BJ (cell line): ENCODE data around the gene TPCN2. TPM values are rescaled to one million over a fixed set of nuclear protein-coding genes. Genes with fewer than 3 reads are reported as not detected.

Source experiments
- CTCF ChIA-PET: fragments of 350-600 bp; formaldehyde crosslinking; extraction: SDS; loops from one replicate; lab custom pipeline; 2021; ENCODE audit warnings: antibody characterized with exemption, inconsistent platforms; lab: Yijun Ruan, JAX
- POLR2A ChIA-PET: fragments of 300-600 bp; sonication (Branson Sonifier 250); formaldehyde crosslinking; extraction: SDS; loops from one replicate; lab custom pipeline; 2021; ENCODE audit warnings: antibody characterized with exemption; lab: Charles Lee
- DNase-seq: peaks from one replicate; pipeline ENCODE4 v3.0.0-alpha.2; 2011; ENCODE audit warnings: low read depth
- H3K27me3 ChIP-seq: 2 replicates; pipeline ENCODE4 v1.6.0; 2011; ENCODE audit warnings: low read length; ENCODE audit not compliant: control insufficient read depth, insufficient read depth
- H3K36me3 ChIP-seq: 2 replicates; pipeline ENCODE4 v1.5.1; 2011; ENCODE audit warnings: low read length; ENCODE audit not compliant: control insufficient read depth, insufficient read depth
- H3K4me3 ChIP-seq: 2 replicates; pipeline ENCODE4 v1.5.1; 2011; ENCODE audit warnings: low read depth, mild to moderate bottlenecking, control low read depth, low read length
- polyA plus RNA-seq: library from polyadenylated mRNA; depleted of rRNA; stranded (reverse); fragments of >200 nt; gene quantifications from 2 replicates; pipeline ENCODE4 v1.2.3, GENCODE V29; 2011
- TF ChIP-seq, protein P1 (sequence below): IDR thresholded peaks from 2 replicates; pipeline ENCODE4 v1.5.1; 2011; ENCODE audit warnings: low read depth, mild to moderate bottlenecking, control low read depth, inconsistent platforms, low read length, moderate library complexity; ENCODE audit not compliant: insufficient read depth

TPCN2 gene
- polyA plus RNA-seq, 1 experiment, result 9.9 TPM

DNA sequence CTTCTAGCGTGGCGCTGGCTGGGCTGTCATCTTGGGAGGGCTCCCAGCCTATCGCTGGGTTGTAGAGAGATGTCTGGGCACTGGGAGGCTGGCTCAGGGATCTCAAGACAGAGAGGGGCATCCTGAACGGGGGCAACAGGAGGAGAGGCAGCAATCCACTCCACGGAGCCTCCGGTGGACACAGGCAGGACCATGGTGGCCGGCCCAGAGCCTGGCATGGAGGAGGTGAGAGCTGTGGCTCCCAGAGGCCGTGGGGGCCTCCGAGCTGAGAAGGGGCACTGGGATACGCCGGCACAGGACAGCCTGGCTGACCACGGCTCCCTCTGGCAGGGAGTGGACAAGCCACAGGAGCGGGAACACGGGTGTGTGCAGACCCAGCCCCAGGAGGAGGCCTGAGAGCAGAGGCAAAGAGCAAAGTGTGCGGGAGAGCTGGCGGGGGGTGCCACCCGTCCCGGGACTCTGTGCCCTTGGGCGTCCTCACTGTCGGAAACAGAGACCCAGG, 44.8 kb upstream of the TPCN2 start:
- POLR2A ChIA-PET, result no interaction called here
- TF ChIP-seq, protein P1, sequence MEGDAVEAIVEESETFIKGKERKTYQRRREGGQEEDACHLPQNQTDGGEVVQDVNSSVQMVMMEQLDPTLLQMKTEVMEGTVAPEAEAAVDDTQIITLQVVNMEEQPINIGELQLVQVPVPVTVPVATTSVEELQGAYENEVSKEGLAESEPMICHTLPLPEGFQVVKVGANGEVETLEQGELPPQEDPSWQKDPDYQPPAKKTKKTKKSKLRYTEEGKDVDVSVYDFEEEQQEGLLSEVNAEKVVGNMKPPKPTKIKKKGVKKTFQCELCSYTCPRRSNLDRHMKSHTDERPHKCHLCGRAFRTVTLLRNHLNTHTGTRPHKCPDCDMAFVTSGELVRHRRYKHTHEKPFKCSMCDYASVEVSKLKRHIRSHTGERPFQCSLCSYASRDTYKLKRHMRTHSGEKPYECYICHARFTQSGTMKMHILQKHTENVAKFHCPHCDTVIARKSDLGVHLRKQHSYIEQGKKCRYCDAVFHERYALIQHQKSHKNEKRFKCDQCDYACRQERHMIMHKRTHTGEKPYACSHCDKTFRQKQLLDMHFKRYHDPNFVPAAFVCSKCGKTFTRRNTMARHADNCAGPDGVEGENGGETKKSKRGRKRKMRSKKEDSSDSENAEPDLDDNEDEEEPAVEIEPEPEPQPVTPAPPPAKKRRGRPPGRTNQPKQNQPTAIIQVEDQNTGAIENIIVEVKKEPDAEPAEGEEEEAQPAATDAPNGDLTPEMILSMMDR, result no peak
- DNase-seq, result no peak
- Histone ChIP-seq H3K36me3 (peaks cover 27% of the 10 kb centered on the region), H3K4me3 (no peak overlapping the region), H3K27me3 (no peaks in the 10 kb centered on the region)
- CTCF ChIA-PET, result interaction anchor here (1.2 kb wide), 1 partner anchor 41 kb away, joined by 3 read pairs; no protein-coding TSS in a partner anchor

DNA sequence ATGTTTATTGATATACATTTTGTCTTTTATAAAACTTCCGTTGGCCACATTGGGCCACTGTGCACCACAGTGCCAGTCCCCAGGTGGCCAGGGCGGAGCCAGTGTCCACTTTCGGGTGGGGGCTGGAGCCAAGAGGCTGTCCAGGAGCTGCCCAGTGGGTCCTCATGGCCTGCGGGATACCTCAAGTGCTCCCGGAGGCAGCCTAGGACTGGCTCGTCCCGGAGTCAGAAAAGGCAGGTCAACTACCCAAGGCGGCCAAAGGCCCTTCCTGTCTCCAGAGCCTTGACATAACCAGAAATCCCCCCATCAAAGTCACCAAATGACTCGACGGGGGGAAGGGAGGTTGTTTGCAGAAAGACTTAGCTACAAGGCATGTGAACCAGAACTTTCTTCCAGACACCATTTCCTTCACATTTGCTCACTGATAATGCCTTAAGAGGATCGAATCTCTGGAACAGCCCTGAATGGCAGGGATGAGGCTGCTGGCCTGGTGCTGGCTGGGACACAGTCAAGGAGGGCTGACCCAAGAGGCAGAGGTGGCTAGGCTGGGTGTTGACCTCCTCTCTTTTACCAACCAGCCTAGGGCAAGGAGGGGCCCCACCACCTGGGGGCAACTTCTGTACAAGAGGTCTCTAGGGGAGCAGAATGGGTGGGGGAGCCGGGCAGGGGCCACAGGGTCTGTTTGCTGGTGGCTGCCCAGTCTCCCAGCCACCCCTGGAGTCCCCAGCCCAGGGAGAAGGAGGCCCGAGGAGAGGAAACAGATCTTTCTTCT, 44.1 kb upstream of the TPCN2 start:
- no peak overlapping the region for H3K4me3 ChIP-seq
- DNase-seq, result no peak
- H3K27me3 ChIP-seq, result no peaks in the 10 kb centered on the region
- peaks cover 27% of the 10 kb centered on the region for H3K36me3 ChIP-seq
- TF ChIP-seq, protein P1, result no peak
- ChIA-PET CTCF (interaction anchor here (1.2 kb wide), 1 partner anchor 40 kb away, joined by 3 read pairs; no protein-coding TSS in a partner anchor), POLR2A (no interaction called here)

DNA sequence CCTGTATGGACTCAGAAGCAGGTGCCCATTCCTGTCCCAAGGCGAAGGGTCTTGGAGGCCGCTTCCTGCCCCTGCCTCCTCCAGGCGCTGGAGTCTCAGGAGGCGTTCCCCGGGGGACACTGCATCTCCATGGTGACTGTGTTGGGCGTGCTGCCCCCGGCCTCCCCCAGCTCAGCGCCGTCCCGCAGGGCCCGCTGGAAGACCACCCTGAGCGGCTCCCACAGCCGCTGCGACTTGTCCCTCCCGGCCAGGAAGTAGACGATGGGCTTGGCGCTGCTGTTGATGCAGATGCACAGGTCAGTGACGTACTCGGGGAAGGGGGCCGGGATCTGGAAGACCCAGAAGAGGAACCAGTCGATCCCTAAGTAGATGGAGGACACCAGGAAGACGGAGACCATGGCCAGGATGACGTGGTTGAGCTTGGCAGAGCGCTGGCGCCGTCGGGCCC, 43.5 kb upstream of the TPCN2 start:
- no peak for DNase-seq
- ChIA-PET POLR2A (no interaction called here), CTCF (no interaction called here)
- H3K4me3 ChIP-seq, result no peak overlapping the region
- peaks cover 27% of the 10 kb centered on the region for H3K36me3 ChIP-seq
- TF ChIP-seq, protein P1, result no peak
- H3K27me3 ChIP-seq, result no peaks in the 10 kb centered on the region

- DNase-seq, result no peak
- Histone ChIP-seq H3K27me3 (no peaks in the 10 kb centered on the region), H3K36me3 (peaks cover 27% of the 10 kb centered on the region), H3K4me3 (no peak overlapping the region)
- ChIA-PET CTCF (no interaction called here), POLR2A (no interaction called here)
- TF ChIP-seq, protein P1, result no peak
Observed at GRCh38 chr11:69005631-69006368, 42.9 kb upstream of the TPCN2 start.

- H3K36me3 ChIP-seq, result peaks cover 27% of the 10 kb centered on the region
- DNase-seq, result no peak
- POLR2A ChIA-PET, result no interaction called here
- TF ChIP-seq, protein P1, result no peak
- CTCF ChIA-PET, result interaction anchor here (0.9 kb wide), 1 partner anchor 42 kb away, joined by 3 read pairs; the partner anchor contains the start of gene TPCN2
- no peaks in the 10 kb centered on the region for H3K27me3 ChIP-seq
- no peak overlapping the region for H3K4me3 ChIP-seq
Observed at GRCh38 chr11:69006816-69007215, 41.9 kb upstream of the TPCN2 start.
